Activated CD8-positive, alpha-beta T cell treated with anti-CD3 and anti-CD28 coated beads, Interleukin-2, amount 10 ng/mL, durations not matched to agents 7 days and 5 days (primary cell): Measurements from ENCODE around the gene SPRED3. TPM values are rescaled to one million over a fixed set of nuclear protein-coding genes. Genes with fewer than 3 reads are reported as not detected.
"Not testable (repeated sequence)": the region's sequence is repeated elsewhere in the genome, so short reads cannot be mapped to it uniquely, and the experiment has no call there.

Source experiments
- ATAC-seq: fragments of 150-1000 bp; cut with Tn5 transposase; one replicate; pipeline ENCODE4 v1.10.0; 2021; ENCODE audit warnings: moderate library complexity
- CTCF ChIA-PET: fragments of 350-600 bp; sonication (Branson Sonifier 250); formaldehyde crosslinking; loops from one replicate; lab custom pipeline; 2021; ENCODE audit warnings: antibody characterized with exemption; lab: Charles Lee
- POLR2A ChIA-PET: fragments of 350-600 bp; sonication (Branson Sonifier 250); formaldehyde crosslinking; loops from one replicate; lab custom pipeline; 2021; ENCODE audit warnings: antibody characterized with exemption; lab: Charles Lee
- DNase-seq: peaks from one replicate; pipeline ENCODE4 v3.0.0-alpha.2; 2020
- H3K27ac Mint-ChIP-seq: one replicate; pipeline ENCODE4 v1.8.0; 2021; ENCODE audit warnings: mild to moderate bottlenecking, mixed read lengths
- H3K27me3 Mint-ChIP-seq: one replicate; pipeline ENCODE4 v1.8.0; 2021; ENCODE audit warnings: low read depth, mixed read lengths
- H3K36me3 Mint-ChIP-seq: one replicate; pipeline ENCODE4 v1.8.0; 2021; ENCODE audit warnings: low read depth, mixed read lengths
- H3K4me1 Mint-ChIP-seq: one replicate; pipeline ENCODE4 v1.8.0; 2021; ENCODE audit warnings: low read depth, mixed read lengths
- H3K4me3 Mint-ChIP-seq: one replicate; pipeline ENCODE4 v1.8.0; 2021; ENCODE audit warnings: mild to moderate bottlenecking, mixed read lengths
- H3K9me3 Mint-ChIP-seq: one replicate; pipeline ENCODE4 v1.8.0; 2022; ENCODE audit warnings: mixed read lengths; ENCODE audit not compliant: insufficient read depth
- total RNA-seq, 2 experiments: library from RNA; stranded (reverse); gene quantifications; one replicate each; pipeline ENCODE4 v1.2.3, GENCODE V29; 2021

The SPRED3 gene
- total RNA-seq, 2 experiments from 2014 or later: 0.90 to 1.3 TPM

DNA sequence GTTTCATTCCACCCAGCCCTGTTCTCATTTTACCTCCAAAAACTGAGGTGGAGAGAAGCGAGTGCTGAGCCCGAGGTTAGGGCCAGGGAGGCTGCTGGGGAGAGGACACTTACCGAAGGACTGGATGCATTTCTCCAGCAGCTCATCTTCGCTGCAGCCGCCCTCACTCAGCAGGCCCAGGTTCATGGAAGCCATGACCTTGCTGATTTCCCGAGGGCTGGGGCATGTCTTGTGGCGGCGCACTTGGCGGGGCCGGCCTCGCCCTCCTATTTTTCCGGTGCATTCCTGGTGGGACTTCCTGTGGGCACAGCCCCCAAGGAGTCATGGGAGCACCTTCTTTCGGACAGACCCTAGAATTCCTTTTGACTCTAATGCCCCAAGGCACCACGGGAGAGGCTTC, 33.4 kb downstream of the SPRED3 start:
- DNase-seq (no peak), ATAC-seq (no peak)
- H3K36me3 Mint-ChIP-seq: no peaks in the 10 kb centered on the region
- H3K4me3 Mint-ChIP-seq: no peak overlapping the region
- CTCF ChIA-PET: no interaction called here
- peaks cover 4% of the 10 kb centered on the region for H3K27me3 Mint-ChIP-seq
- no peak overlapping the region for H3K27ac Mint-ChIP-seq
- no peaks in the 10 kb centered on the region for H3K9me3 Mint-ChIP-seq
- POLR2A ChIA-PET: interaction anchor here (2.0 kb wide), 1 partner anchor 19 kb away, joined by 7 read pairs; the partner anchor contains the start of gene FAM98C
- H3K4me1 Mint-ChIP-seq: peaks cover 34% of the 10 kb centered on the region

DNA sequence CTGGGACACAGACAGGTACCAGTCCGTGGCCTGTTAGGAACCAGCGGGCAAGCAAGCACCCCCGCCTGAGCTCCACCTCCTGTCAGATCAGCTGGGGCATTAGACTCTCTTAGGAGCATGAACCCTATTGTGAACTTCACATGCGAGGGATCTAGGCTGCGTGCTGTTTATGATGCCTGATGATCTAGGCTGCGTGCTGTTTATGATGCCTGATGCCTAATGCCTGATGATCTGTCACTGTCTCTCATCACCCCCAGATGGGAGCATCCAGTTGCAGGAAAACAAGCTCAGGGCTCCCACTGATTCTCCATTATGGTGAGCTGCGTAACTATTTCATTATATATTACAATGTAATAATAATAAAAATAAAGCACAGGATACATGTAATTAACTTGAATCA, 33.9 kb downstream of the SPRED3 start:
- DNase-seq: no peak
- H3K4me3 Mint-ChIP-seq: no peak overlapping the region
- peaks cover 28% of the 10 kb centered on the region for H3K4me1 Mint-ChIP-seq
- ChIA-PET POLR2A (interaction anchor here (2.0 kb wide), 1 partner anchor 20 kb away, joined by 7 read pairs; the partner anchor contains the start of gene FAM98C), CTCF (no interaction called here)
- no peak for ATAC-seq
- H3K27ac Mint-ChIP-seq: no peak overlapping the region
- H3K9me3 Mint-ChIP-seq: no peaks in the 10 kb centered on the region
- H3K36me3 Mint-ChIP-seq: no peaks in the 10 kb centered on the region
- peaks cover 4% of the 10 kb centered on the region for H3K27me3 Mint-ChIP-seq

DNA sequence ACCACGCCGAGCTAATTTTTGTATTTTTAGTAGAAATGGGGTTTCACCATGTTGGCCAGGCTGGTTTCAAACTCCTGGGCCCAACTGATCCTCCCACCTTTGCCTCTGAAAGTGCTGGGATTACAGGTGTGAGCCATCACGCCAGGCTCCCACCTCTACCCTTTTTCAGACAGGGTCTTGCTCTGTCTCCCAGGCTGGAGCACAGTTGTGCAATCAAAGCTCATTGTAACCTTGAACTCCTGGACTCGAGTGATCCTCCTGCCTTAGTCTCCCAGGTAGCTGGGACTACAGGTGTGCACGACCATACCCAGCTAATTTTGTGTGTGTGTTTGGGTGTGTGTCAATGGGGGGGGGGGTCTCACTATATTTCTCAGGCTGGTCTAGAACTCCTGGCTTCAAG, 35.8 kb downstream of the SPRED3 start:
- Mint-ChIP-seq H3K9me3 (no peaks in the 10 kb centered on the region), H3K27ac (no peak overlapping the region), H3K27me3 (peaks cover under 1% of the 10 kb centered on the region), H3K4me3 (no peak overlapping the region), H3K36me3 (no peaks in the 10 kb centered on the region), H3K4me1 (peaks cover 16% of the 10 kb centered on the region)
- DNase-seq (no peak), ATAC-seq (no peak)
- ChIA-PET POLR2A (interaction anchor here (1.2 kb wide), 1 partner anchor 21 kb away, joined by 4 read pairs; the partner anchor contains the start of gene FAM98C), CTCF (interaction anchor here (1.1 to 3.4 kb wide), 2 partner anchors 21 to 522 kb away, joined by 5 to 20 read pairs; partner anchors contain the start of gene FAM98C)

DNA sequence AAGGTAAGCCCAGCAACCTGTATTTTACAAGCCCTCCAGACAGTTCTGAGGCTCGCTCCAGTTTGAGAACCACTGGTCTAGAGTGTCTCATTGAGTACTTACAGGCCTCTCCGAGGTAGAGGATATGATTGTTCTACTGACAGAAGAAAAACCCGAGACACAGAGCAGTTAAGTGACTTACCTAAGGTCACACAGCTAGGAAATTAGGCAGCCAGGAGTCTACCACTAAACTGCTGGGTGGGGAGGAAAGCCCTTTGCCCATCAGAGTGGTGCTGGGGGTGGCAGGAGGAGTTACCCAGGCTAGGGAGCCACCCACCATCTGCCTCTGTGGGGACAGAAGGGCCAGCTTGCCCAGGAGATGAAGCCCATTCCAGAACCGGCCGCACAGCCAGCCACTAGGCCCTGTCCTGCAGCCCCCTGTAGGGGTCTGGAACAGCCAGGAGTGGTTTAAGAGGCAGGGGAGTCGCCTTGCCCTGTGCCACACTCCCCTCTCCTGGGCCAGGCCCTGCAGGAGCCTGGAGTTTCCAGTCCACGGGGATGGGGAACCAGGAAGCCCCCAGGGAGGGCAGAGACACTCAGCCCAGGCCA, 36.8 kb downstream of the SPRED3 start:
- ATAC-seq: no peak
- H3K9me3 Mint-ChIP-seq: no peaks in the 10 kb centered on the region
- H3K4me3 Mint-ChIP-seq: no peak overlapping the region
- DNase-seq: no peak
- peaks cover 3% of the 10 kb centered on the region for H3K27me3 Mint-ChIP-seq
- H3K4me1 Mint-ChIP-seq: peaks cover 21% of the 10 kb centered on the region
- ChIA-PET CTCF (interaction anchor here (3.4 kb wide), 1 partner anchor 22 kb away, joined by 20 read pairs; the partner anchor contains the start of gene FAM98C), POLR2A (interaction anchor here (1.1 kb wide), 1 partner anchor 9 kb away, joined by 4 read pairs; no protein-coding TSS in a partner anchor)
- H3K27ac Mint-ChIP-seq: peak overlapping the region; percentile 34
- no peaks in the 10 kb centered on the region for H3K36me3 Mint-ChIP-seq

DNA sequence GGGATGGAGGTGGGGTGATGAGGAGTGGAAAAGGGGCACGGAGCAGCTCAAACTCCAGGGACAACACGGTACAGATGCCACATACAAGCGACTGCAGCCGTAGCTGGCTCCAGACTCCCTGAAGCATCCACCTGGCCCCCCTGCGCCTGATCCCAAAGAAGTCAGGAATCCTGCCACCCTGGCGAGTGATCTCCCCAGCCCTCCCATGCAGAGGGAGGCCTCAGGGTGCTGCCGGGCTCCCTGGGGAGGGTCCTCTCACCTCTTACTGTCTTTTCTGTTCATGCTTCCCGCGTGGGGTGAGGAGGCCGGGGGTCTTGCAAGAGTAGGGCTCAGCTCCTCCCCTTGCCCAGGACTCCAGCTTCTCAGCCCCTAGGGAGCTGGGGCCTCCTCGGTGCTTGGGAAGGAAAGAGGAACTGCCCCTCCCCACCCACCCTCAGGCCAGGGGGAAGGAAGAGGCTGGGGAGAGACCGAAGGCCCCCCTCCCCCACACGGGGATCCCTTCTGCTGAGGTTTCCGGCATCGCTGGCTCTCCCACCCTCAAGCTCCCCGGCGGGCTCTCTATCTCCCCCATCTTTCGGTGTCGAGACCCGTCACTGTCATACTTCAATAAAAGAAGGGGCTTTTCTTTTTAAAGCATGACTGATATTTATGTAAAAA, 37.4 kb downstream of the SPRED3 start, which contains the start of gene RASGRP4:
TSS of gene RASGRP4 (minus strand) at position 410 of the 657 bp plus-strand sequence. CDS start at position 282, 128 bp downstream.
- peak; percentile 42 for ATAC-seq
- Mint-ChIP-seq H3K36me3 (no peaks in the 10 kb centered on the region), H3K4me1 (peaks cover 21% of the 10 kb centered on the region), H3K4me3 (peak within 1 kb of the TSS; percentile 52), H3K9me3 (no peaks in the 10 kb centered on the region), H3K27me3 (peaks cover 3% of the 10 kb centered on the region), H3K27ac (peak within 1 kb of the TSS; percentile 34)
- ChIA-PET POLR2A (interaction anchor here (1.1 kb wide), 1 partner anchor 10 kb away, joined by 4 read pairs; no protein-coding TSS in a partner anchor), CTCF (interaction anchor here (0.8 to 3.4 kb wide), 2 partner anchors 23 to 106 kb away, joined by 3 to 20 read pairs; partner anchors contain the start of gene FAM98C)
- peak; percentile 54 for DNase-seq

DNA sequence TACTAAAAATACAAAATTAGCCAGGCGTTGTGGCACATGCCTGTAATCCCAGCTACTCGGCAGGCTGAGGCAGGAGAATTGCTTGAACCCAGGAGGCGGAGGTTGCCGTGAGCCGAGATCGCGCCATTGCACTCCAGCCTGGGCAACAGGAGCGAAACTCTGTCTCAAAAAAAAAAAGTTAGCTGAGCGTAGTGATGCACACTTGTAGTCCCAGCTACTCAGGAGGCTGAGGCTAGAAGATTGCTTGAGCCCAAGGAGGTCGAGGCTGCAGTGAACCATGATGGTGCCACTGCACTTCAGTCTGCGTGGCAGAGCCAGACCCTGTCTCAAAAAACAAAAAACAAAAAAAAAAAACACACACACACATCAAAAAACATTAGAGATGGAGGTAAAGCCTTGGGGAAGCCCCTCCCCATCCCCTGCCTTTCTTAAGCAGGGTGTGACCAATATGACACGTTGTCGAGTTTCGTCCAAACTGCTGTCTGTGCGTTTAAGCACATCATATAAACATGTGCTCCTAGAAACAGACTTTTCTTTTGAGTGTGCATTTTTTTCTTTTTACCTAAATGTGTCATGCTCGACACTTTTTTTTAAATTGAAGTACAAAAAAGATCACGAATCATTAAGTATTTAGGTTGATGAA, 38.7 kb downstream of the SPRED3 start:
- H3K27me3 Mint-ChIP-seq, POLR2A ChIA-PET, H3K9me3 Mint-ChIP-seq, DNase-seq, H3K36me3 Mint-ChIP-seq, H3K27ac Mint-ChIP-seq, ATAC-seq, H3K4me3 Mint-ChIP-seq: not testable (repeated sequence)
- H3K4me1 Mint-ChIP-seq: peaks cover 21% of the 10 kb centered on the region
- CTCF ChIA-PET: interaction anchor here (3.4 kb wide), 1 partner anchor 24 kb away, joined by 20 read pairs; the partner anchor contains the start of gene FAM98C

DNA sequence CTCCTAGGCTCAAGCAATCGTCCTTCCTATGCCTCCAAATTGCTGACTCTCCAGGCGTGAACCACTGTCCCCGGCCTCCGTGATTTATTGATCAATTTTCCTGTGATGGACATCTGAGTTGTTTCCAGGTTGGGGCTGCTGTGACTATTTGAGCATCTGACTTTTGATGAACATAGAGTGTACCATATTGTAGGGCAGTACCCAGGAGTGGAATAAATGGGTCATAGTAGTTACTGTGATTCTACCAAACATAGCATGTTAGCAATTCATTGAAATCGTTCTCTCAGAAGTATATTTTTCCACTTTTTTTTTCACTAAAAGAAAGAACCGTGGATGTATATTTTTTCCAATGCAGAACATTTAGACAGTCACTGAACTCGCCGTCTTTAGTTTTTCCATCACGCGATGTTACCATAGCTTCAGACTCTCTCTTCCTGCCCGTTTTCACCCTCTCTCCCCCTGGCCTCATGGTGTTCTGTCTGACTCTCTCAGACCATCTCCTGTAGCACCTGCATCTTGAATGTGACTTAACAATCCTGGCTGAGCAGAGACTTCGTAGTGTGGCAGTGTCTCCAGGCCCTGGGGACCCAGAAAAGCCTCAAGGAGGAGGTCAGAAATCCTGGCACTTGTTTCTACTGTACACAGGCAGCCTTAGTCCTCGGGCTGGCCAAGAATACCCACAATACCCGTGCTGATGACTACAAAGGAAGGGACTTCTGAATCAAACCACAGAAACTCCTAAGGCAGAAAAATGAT, 40.7 kb downstream of the SPRED3 start:
- Mint-ChIP-seq H3K27me3 (peaks cover 11% of the 10 kb centered on the region), H3K4me3 (no peak overlapping the region), H3K4me1 (peaks cover 24% of the 10 kb centered on the region), H3K27ac (no peak overlapping the region), H3K36me3 (no peaks in the 10 kb centered on the region), H3K9me3 (no peaks in the 10 kb centered on the region)
- ATAC-seq (peak; percentile 45), DNase-seq (no peak)
- POLR2A ChIA-PET: no interaction called here
- CTCF ChIA-PET: no interaction called here

DNA sequence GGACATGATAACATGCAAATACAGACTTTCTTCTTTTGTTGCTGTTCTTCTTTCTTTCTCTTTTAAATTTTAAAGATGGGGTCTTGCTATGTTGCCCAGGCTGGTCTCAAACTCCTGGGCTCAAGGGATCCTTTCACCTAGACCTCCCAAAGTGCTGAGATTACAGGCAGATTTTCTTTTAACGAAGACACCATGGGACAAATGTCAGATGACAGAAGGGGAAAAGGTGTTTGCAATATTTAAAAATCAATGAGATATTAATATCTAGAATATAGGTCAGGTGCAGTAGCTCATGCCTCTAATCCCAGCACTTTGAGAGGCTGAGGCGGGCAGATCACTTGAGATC, 41.3 kb downstream of the SPRED3 start:
- Mint-ChIP-seq H3K27me3 (peaks cover 14% of the 10 kb centered on the region), H3K36me3 (no peaks in the 10 kb centered on the region), H3K27ac (no peak overlapping the region), H3K4me1 (peaks cover 25% of the 10 kb centered on the region), H3K4me3 (no peak overlapping the region), H3K9me3 (no peaks in the 10 kb centered on the region)
- ChIA-PET POLR2A (no interaction called here), CTCF (no interaction called here)
- ATAC-seq: no peak
- no peak for DNase-seq

DNA sequence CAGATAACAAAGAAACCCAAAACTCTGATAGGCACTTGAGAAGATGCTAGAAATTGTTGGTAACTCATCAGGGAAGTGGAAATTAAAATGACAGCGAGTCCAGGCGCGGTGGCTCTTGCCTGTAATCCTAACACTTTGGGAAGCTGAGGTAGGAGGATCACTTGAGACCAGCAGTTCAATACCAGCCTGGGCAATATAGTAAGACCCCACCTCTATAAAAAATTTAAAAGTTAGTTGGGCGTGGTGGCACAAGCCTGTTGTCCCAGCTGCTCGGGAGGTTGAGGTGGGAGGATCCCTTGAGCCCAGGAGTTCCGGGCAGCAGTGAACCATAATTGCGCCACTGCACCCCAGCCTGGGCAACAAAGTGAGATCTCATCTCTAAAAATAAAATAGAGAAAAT, 42.4 kb downstream of the SPRED3 start:
- DNase-seq (no peak), ATAC-seq (no peak)
- H3K4me1 Mint-ChIP-seq: peaks cover 18% of the 10 kb centered on the region
- no peak overlapping the region for H3K27ac Mint-ChIP-seq
- H3K4me3 Mint-ChIP-seq: no peak overlapping the region
- H3K9me3 Mint-ChIP-seq: no peaks in the 10 kb centered on the region
- ChIA-PET POLR2A (no interaction called here), CTCF (no interaction called here)
- no peaks in the 10 kb centered on the region for H3K36me3 Mint-ChIP-seq
- peaks cover 14% of the 10 kb centered on the region for H3K27me3 Mint-ChIP-seq

DNA sequence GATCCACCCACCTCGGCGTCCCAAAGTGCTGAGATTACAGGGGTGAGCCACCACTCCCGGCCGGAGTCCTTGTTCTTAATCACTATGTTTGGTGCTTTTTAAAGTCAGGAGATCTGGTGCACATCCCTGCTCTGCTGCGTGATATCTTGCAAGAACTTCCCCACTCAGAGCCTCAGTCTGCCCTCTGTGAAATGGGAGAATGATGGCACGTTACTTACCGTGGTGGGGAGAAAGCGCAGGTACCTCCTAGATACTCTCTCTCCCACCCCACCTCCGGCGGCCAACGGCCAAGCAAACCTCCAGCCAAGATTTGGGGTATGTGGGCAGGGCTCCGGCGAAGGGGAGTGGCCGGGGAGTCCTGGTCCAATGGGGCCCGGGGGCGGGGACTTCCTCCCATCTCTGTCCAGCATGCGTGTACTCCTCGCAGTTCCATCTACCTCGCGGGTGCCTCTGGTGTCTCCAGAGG, 44.8 kb downstream of the SPRED3 start, which contains the start of gene RYR1:
TSS of gene RYR1 (plus strand) at position 424 of the 466 bp plus-strand sequence. CDS start 139 bp downstream, outside the sequence.
- peak; percentile 86 for ATAC-seq
- DNase-seq: peak; percentile 55
- H3K4me3 Mint-ChIP-seq: no peak within 1 kb of the TSS
- CTCF ChIA-PET: interaction anchor here (1.3 kb wide), 1 partner anchor 30 kb away, joined by 5 read pairs; the partner anchor contains the start of gene FAM98C
- H3K4me1 Mint-ChIP-seq: peaks cover 10% of the 10 kb centered on the region
- no peaks in the 10 kb centered on the region for H3K36me3 Mint-ChIP-seq
- peaks cover 17% of the 10 kb centered on the region for H3K27me3 Mint-ChIP-seq
- H3K27ac Mint-ChIP-seq: no peak within 1 kb of the TSS
- no peaks in the 10 kb centered on the region for H3K9me3 Mint-ChIP-seq
- POLR2A ChIA-PET: no interaction called here

DNA sequence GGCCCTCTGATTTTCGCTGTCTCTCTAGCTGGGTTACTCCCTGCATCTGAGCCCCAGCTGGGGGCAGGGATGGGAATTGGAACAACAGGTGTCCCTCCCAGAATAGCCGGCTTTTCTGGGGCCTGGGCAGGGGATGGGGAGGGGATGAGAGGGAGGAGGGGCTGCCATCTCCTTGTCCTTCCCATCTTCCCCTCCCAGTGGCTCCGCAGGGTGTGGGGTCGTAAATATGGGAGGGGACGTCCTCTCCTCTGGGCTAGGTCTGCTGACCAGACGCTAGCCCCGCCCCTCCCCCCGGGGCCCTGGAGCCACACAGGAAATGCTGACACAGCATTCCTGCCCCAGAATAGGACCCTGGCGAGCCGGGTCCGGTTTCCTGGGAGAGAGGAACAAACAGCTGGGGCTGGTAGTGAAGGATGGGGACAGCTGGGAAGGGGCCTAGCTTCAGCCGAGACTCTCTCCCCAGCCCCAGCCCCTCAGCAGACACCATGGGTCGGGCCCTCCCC, 46.1 kb downstream of the SPRED3 start:
- ChIA-PET CTCF (no interaction called here), POLR2A (no interaction called here)
- Mint-ChIP-seq H3K4me1 (peaks cover 6% of the 10 kb centered on the region), H3K4me3 (no peak overlapping the region), H3K36me3 (no peaks in the 10 kb centered on the region), H3K27me3 (peaks cover 14% of the 10 kb centered on the region), H3K9me3 (no peaks in the 10 kb centered on the region), H3K27ac (no peak overlapping the region)
- no peak for ATAC-seq
- DNase-seq: no peak
